Lung microvascular endothelial cell (primary cell): ENCODE data around the gene MMS19. TPM values are rescaled to one million over a fixed set of nuclear protein-coding genes. Genes with fewer than 3 reads are reported as not detected.

Source experiments
- DNase-seq, 2 donors: peaks; one replicate each; pipeline versions ENCODE4 v3.0.0 to v3.0.0-alpha.2; 2010; ENCODE audit warnings: low read depth in 2 of 2
- total RNA-seq: library from RNA; depleted of rRNA; stranded (reverse); fragments of >200 nt; gene quantifications from 2 replicates; pipeline ENCODE4 v1.2.1, GENCODE V29; 2014

MMS19 gene
- total RNA-seq, 1 donor from 2014 or later = 47.2 TPM

DNA sequence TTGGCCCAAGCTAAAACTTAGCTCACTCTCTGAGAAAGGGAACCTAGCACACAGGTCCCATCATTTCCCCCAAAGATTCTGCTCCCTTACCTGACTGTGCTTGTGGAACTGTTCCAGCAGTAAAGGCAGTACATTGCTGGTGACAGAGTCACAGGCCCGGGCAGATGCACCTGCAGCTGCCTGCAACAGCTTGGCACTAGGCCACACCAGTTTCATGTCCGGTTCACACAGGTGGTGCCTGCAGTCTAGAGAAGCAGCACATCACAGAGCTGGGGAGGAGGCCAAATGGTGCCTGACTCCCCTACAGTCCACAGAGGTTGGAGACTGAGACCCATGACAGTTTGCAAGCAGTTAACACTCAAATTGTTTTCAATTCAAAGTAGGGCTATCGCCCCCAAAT is 30.1 kb downstream of the MMS19 start:
- peak in 1 of 2 donors; percentile 25 for DNase-seq

GRCh38 chr10:97466755-97467154 is 31.5 kb downstream of the MMS19 start:
- no peak for DNase-seq

GRCh38 chr10:97465982-97466381 is 32.2 kb downstream of the MMS19 start:
- no peak for DNase-seq

DNA sequence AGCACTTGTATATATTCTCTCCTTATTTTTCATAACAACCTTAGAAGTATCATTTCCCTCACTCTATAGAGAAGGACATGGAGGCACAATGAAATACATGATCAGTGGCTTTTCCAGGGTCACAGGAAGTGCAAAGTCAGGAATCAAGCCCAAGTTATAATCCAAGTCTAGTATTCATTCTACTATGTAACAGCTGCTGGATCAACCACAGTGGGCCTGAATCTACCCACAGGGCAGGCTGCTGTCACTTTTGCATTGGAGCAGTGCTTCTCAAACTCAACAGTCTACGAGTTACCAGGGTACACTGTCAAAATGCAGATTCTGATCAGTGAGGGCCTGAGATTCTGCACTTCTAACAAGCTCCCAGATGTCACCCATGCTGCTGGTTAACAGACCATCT is 34.0 kb downstream of the MMS19 start:
- DNase-seq = no peak

DNA sequence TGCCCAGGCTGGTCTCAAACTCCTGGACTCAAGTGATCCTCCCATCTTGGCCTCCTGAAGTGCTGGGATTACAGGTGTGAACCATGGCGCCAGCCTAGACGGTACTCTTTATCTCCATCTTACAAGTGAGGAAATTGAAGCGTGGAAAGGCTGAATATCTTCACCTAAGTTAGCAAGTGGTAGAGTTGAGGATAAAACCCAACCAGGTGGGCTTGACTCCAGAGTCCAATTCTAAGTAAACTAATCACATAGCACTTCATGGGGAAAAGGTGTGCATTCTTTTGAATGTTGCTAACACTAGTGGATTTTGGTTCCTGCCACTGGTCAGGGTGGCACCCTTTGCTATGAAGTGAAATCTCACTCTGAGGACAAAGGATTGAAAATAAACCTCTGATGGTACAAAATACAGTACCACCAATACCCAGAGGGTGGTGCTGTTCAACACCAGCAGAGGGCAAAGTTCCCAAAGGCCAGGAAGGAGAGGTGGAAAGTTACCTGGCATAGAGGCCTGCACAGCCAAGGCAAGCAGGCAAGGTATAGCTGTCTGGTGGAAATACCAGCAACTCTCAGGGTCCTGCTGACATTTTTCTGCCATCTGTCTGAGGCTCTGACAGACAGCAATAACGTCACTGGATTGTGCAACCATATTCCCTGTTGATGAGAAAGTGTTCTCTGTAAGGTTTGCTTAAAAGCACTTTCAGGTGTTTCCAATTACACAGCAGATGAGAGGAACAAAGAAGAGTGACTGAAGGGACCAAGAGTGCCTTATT is 34.7 kb downstream of the MMS19 start:
- DNase-seq = peak; percentile 59 to 77

DNA sequence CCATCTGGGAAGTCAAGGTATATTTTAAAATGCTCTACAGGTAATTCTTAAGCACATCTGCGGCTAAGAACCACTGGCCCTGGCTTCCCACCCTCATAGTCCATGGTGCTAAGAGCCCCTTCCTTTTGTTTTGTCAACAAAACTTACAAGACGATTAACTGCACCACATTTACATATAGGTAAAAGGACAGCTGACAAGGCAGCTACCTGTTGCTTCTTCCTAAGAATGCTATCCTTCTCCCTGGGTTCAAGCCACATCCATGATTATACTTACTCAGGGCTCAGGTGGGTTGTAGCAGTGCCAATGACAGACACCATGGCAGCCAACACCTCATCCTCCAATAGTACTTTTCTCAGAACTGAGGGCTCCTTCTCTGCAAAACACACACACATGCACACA is 35.9 kb downstream of the MMS19 start:
- DNase-seq = no peak

DNA sequence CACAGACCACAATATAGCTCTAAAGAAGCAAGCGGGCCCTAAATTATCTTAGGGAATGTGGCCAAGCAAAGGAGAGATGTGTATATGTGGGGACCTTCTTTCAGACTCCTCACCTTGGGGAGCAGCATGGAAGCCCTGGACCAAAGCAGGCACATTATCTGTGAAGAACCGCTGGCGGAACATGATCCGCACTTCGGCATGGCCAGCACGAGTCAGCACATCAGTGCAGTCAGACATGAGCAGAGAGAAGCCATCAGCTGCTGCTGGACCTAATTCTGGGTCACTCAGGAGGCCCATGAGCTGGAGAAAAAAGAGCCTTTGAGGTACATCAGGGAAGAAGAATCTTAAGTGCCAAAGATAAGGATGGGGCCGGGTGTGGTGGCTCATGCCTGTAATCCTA is 38.3 kb downstream of the MMS19 start:
- DNase-seq = no peak

- DNase-seq = no peak
These were observed 39.1 kb downstream of the MMS19 start for GRCh38 chr10:97459111-97459510.

- no peak for DNase-seq
These were observed 41.5 kb downstream of the MMS19 start for GRCh38 chr10:97456686-97457065.

DNA sequence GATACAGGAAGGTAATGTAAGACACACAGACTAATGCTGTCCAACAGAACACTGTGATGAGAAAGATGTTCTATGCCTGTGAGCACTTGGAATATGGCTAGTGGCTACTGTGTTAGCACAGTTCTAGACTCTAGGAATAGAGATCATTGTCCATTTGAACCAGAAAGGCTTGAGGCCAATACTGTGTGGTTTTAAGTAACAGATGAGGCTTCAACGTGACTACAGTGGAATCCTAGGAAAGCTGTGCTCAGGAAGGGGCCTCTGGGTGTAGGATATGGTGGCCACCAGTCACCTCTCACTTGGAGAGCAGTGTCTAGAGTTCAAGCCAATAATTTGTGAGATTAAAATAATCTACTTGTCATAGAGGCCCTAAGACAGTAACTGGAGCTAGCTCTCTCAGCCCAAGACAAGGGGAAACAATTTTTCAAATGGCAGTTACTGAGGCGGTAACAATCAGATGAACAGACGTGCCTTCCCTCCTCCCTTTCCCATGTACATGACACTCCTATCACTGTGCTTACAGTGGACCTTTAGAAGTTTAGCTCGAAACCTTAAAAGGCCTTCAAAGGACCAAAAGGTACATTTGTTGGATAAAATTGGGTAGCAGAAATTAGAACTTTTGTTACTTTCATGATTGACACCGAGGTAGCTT is 42.1 kb downstream of the MMS19 start:
- no peak for DNase-seq

- DNase-seq = peak; percentile 36 to 55
These were observed 43.7 kb downstream of the MMS19 start for GRCh38 chr10:97454330-97455036.

DNA sequence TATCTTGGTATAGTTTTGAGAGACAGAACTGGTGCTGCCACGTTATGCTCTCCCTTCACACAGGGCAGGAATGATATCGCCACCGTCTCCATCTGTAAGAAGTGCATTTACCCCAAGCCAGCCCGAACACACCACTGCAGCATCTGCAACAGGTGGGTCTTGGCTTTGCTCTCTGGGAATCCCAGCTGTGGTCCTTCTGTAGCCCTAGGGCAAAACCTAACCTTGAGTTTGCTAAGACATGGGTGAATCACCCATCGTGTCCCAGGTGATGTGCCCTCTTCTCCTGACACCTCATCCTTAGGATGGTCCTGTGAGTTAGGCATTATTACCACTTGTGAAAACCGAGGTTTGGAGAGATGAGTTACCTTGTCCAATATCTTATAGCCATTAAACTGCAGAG is 45.9 kb downstream of the MMS19 start:
- no peak for DNase-seq

- DNase-seq = no peak
These were observed 46.6 kb downstream of the MMS19 start for GRCh38 chr10:97451605-97452004.

GRCh38 chr10:97450828-97451227 is 47.4 kb downstream of the MMS19 start:
- peak; percentile 51 to 56 for DNase-seq

DNA sequence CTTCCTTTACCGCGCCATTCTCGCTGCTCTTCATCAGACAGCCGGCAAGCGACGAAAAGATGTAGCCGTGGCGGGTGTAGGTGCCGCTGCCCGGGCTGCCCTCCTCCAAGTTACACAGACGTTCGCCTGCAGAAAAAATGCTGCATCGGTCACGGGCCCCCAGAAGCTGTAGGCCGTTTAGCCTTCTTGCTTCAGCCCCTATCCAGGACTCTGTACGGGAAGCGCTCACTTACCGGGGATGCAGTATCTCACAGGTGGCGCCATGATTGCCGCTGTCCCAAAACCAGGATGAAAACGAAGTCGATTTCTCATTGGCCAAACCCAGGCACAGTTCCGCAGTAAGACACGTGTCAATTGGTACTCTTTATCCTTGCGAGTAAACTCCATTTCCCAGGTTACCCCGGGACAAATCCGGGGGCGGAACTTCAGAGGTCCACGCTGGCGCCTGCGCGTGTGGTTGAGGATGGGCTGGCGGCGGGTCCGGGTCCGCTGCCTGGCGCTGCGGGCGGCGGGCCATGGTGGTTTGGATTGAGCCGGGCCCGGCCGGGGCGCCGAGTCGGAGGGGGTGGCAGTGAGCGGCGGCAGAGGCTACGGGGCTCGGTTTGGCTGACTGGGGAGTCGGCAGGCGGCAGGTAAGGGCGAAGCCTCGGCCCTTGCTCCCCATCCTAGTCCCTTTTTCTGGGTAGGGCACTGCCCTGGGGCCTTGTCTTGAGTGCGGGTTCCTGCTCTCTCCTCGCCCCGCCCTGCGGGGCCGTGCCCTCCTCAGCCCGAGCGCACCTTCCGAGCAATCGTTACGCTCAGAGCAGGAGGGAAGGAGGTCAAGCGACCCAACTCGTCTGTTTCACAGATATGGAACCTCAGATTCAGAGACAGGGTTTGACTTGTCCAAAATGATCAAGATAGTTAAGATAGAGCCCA is 52.2 kb downstream of the MMS19 start, which contains the start of the genes EXOSC1 and ZDHHC16:
EXOSC1 (minus strand) TSS at position 285 of the 918 bp plus-strand sequence; CDS start at position 264, 21 bp downstream.
ZDHHC16 (plus strand) TSS at position 454 of the 918 bp plus-strand sequence. CDS start 5,501 bp downstream, outside the sequence.
- peak; percentile 96 to 97 for DNase-seq

DNA sequence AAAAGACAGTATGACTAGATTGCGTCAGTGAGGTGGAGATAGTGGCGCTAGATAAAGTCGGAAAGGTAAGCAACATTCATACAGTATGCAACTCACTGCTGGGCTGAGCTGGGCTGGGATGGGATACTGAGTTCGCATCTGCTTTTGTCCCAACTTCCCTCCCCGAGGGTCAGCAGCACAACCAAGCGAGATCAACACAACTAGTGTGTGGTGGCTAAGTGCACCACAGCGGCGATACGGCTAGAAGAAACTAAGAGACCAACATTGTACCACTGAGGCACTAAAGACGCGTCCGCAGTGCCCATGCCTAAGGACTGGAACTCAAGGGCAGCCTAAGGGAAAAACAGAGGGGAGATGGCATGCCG is 52.9 kb downstream of the MMS19 start:
- DNase-seq = peak; percentile 16 to 19

- no peak for DNase-seq
These were observed 54.0 kb downstream of the MMS19 start for GRCh38 chr10:97444212-97444611.

DNA sequence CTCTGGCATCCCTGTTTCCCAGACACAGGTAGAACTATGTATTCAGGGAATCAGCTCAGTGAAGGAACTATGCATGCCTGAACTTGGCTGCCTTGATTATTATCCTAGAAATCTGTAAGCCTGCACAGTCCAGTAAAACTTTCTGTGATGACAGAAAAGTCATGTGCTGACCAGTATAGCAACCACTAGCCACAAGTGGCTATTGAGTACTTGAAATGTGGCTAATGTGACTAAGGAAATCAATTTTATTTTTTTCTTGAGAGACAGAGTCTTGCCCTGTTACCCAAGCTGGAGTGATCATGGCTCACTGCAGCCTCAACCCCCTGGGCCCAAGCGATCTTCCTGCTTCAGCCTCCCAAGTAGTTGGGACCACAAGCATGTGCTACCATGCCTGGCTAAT is 55.9 kb downstream of the MMS19 start:
- no peak for DNase-seq

DNA sequence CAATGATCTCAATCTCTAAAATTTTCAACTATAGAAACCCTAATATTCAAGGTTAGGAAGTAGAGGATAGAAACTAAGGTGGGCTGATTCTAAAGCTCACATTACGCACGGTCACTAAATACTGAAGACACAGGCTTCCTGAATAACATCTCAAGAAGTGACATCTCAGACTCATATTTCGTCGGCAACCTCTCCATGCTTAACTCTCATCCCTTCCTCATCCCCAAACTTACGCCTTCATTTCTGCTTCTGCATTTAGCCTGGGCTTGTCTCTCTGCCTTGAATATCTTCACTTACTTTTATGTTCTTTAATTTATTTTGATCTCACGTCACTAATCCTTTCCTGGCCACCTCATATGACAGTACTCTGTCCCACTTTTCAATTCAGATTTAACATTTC is 63.0 kb downstream of the MMS19 start:
- no peak for DNase-seq

DNA sequence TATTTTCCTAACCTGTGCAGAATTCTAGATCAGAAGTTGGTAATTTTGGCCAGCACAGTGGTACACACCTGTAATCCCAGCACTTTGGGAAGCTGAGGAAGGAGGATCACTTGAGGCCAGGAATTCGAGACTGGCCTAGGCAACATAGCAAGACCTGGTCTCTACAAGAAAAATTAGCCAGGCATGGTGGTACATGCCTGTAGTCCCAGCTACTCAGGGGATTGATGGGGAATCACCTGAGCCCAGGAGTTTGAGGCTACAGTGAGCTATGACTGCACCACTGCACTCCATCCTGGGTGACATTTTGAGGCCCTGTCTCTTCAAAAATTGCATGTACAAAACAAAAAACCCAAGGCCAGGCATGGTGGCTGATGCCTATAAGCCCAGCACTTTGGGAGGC is 63.7 kb downstream of the MMS19 start:
- DNase-seq = no peak

- no peak for DNase-seq
These were observed 64.2 kb downstream of the MMS19 start for GRCh38 chr10:97434055-97434454.
